ENCODE measurements around the gene SLC25A13.
"Not testable (repeated sequence)": the region's sequence is repeated elsewhere in the genome, so short reads cannot be mapped to it uniquely, and the experiment has no call there.

Gene SLC25A13

GRCh38 chr7:96303686-96304443 is 18.0 kb downstream of the SLC25A13 start:
- H3K4me3 ChIP-seq (ENCODE audit: low read depth, low read length), result no peak overlapping the region
- no peak for TF ChIP-seq CTCF (IDR thresholded peaks at IDR 0.05; ENCODE audit: low read depth, low read length)
- in situ Hi-C loops (cut with HindIII; ENCODE audit: low sequenced_read_pairs), result no loop called here
- peak; percentile 85 for DNase-seq (ENCODE audit: low read depth, low spot score)

- TF ChIP-seq CTCF (IDR thresholded peaks at IDR 0.05; ENCODE audit: low read depth, low read length), result no peak
- in situ Hi-C loops (cut with HindIII; ENCODE audit: low sequenced_read_pairs), result no loop called here
- peak; percentile 62 for DNase-seq (ENCODE audit: low read depth, low spot score)
- H3K4me3 ChIP-seq (ENCODE audit: low read depth, low read length), result no peak overlapping the region
Observed at GRCh38 chr7:96303105-96303685, 18.7 kb downstream of the SLC25A13 start.

- no peak overlapping the region for H3K4me3 ChIP-seq (ENCODE audit: low read depth, low read length)
- in situ Hi-C loops (cut with HindIII; ENCODE audit: low sequenced_read_pairs), result no loop called here
- no peak for TF ChIP-seq CTCF (IDR thresholded peaks at IDR 0.05; ENCODE audit: low read depth, low read length)
- no peak for DNase-seq (ENCODE audit: low read depth, low spot score)
Observed at GRCh38 chr7:96300986-96301385, 20.9 kb downstream of the SLC25A13 start.

- peak; percentile 12 for DNase-seq (ENCODE audit: low read depth, low spot score)
- TF ChIP-seq CTCF (IDR thresholded peaks at IDR 0.05; ENCODE audit: low read depth, low read length), result no peak
- in situ Hi-C loops (cut with HindIII; ENCODE audit: low sequenced_read_pairs), result no loop called here
Observed at GRCh38 chr7:96300502-96300901, 21.4 kb downstream of the SLC25A13 start.

GRCh38 chr7:96299496-96299895 is 22.4 kb downstream of the SLC25A13 start:
- DNase-seq (ENCODE audit: low read depth, low spot score), result no peak
- no peak for TF ChIP-seq CTCF (IDR thresholded peaks at IDR 0.05; ENCODE audit: low read depth, low read length)
- in situ Hi-C loops (cut with HindIII; ENCODE audit: low sequenced_read_pairs), result no loop called here
- H3K4me3 ChIP-seq (ENCODE audit: low read depth, low read length), result no peak overlapping the region

More at GRCh38 chr7:96300502-96300901, 21.4 kb downstream of the SLC25A13 start:
- H3K4me3 ChIP-seq (ENCODE audit: low read depth, low read length), result no peak overlapping the region

GRCh38 chr7:96297876-96298275 is 24.0 kb downstream of the SLC25A13 start:
- no peak for TF ChIP-seq CTCF (IDR thresholded peaks at IDR 0.05; ENCODE audit: low read depth, low read length)
- DNase-seq (ENCODE audit: low read depth, low spot score), result no peak
- in situ Hi-C loops (cut with HindIII; ENCODE audit: low sequenced_read_pairs), result no loop called here
- no peak overlapping the region for H3K4me3 ChIP-seq (ENCODE audit: low read depth, low read length)

- H3K4me3 ChIP-seq (ENCODE audit: low read depth, low read length); in situ Hi-C loops (cut with HindIII; ENCODE audit: low sequenced_read_pairs): not testable (repeated sequence)
Observed at GRCh38 chr7:96297446-96297845, 24.5 kb downstream of the SLC25A13 start.

GRCh38 chr7:96293911-96294310 is 28.0 kb downstream of the SLC25A13 start:
- H3K4me3 ChIP-seq (ENCODE audit: low read depth, low read length); in situ Hi-C loops (cut with HindIII; ENCODE audit: low sequenced_read_pairs); DNase-seq (ENCODE audit: low read depth, low spot score): not testable (repeated sequence)

More at GRCh38 chr7:96297446-96297845, 24.5 kb downstream of the SLC25A13 start:
- not testable (repeated sequence) for DNase-seq (ENCODE audit: low read depth, low spot score)
